Measurements from ENCODE around the gene UBE2O. TPM values are rescaled to one million over a fixed set of nuclear protein-coding genes. Genes with fewer than 3 reads are reported as not detected.

UBE2O gene
- total and polyA plus RNA-seq, 4 donors = 3.3 to 71.5 (median 9.2) TPM

GRCh38 chr17:76437467-76438402 is 15.2 kb downstream of the UBE2O start:
- Histone ChIP-seq H3K27me3 (ENCODE audit: control insufficient read depth in 4 of 4, insufficient read depth in 4 of 4, low read length in 3 of 4) (no peaks in the 10 kb centered on the region), H3K4me1 (ENCODE audit: control insufficient read depth in 4 of 4, insufficient read depth in 4 of 4, low read length in 3 of 4) (no peaks in the 10 kb centered on the region), H3K27ac (ENCODE audit: low read depth in 1 of 2, low read length in 2 of 2) (no peak overlapping the region), H3K36me3 (ENCODE audit: control insufficient read depth in 4 of 4, insufficient read depth in 3 of 4, low read depth in 1 of 4, low read length in 3 of 4) (peaks cover 0 to 2% (median 0%) of the 10 kb centered on the region in 4 donors), H3K9me3 (ENCODE audit: control insufficient read depth in 4 of 4, low read length in 3 of 4) (no peaks in the 10 kb centered on the region), H3K9ac (ENCODE audit: low read depth in 1 of 2, low read length in 2 of 2) (no peak overlapping the region), H3K4me3 (ENCODE audit: low read depth in 1 of 3, low read length in 3 of 3) (no peak overlapping the region)
- 83% methylated on average over 13 of the region's 13 CpGs for WGBS
- DNase-seq (ENCODE audit: low spot score) = no peak
- TF ChIP-seq RXRA (IDR thresholded peaks at IDR 0.05) (no peak), TAF1 (conservative IDR thresholded peaks at IDR 0.05) (no peak), NR2F2 (IDR thresholded peaks at IDR 0.05) (no peak), ZBTB33 (IDR thresholded peaks at IDR 0.05) (no peak), GABPA (IDR thresholded peaks at IDR 0.05 in 1 of 2, conservative IDR thresholded peaks at IDR 0.05 in 1 of 2) (no peak), FOXA1 (IDR thresholded peaks at IDR 0.05) (no peak), SP1 (IDR thresholded peaks at IDR 0.05) (no peak), HNF4G (IDR thresholded peaks at IDR 0.05) (no peak), YY1 (IDR thresholded peaks at IDR 0.05) (no peak), HNF4A (conservative IDR thresholded peaks at IDR 0.05) (no peak), FOXA2 (IDR thresholded peaks at IDR 0.05) (no peak)

GRCh38 chr17:76435751-76436150 is 17.2 kb downstream of the UBE2O start:
- Histone ChIP-seq H3K4me3 (ENCODE audit: low read depth in 1 of 3, low read length in 3 of 3) (no peak overlapping the region), H3K27me3 (ENCODE audit: control insufficient read depth in 4 of 4, insufficient read depth in 4 of 4, low read length in 3 of 4) (no peaks in the 10 kb centered on the region), H3K36me3 (ENCODE audit: control insufficient read depth in 4 of 4, insufficient read depth in 3 of 4, low read depth in 1 of 4, low read length in 3 of 4) (peaks cover 0 to 2% (median 0%) of the 10 kb centered on the region in 4 donors), H3K9me3 (ENCODE audit: control insufficient read depth in 4 of 4, low read length in 3 of 4) (no peaks in the 10 kb centered on the region), H3K4me1 (ENCODE audit: control insufficient read depth in 4 of 4, insufficient read depth in 4 of 4, low read length in 3 of 4) (no peaks in the 10 kb centered on the region), H3K9ac (ENCODE audit: low read depth in 1 of 2, low read length in 2 of 2) (no peak overlapping the region), H3K27ac (ENCODE audit: low read depth in 1 of 2, low read length in 2 of 2) (no peak overlapping the region)
- 98% methylated on average over 11 of the region's 11 CpGs for WGBS
- no peak for DNase-seq (ENCODE audit: low spot score)
- TF ChIP-seq MAX (IDR thresholded peaks at IDR 0.05) (no peak), REST (IDR thresholded peaks at IDR 0.05) (no peak), HNF4G (IDR thresholded peaks at IDR 0.05) (no peak), ZBTB33 (IDR thresholded peaks at IDR 0.05) (no peak), YY1 (IDR thresholded peaks at IDR 0.05) (no peak), TAF1 (conservative IDR thresholded peaks at IDR 0.05) (no peak), JUND (IDR thresholded peaks at IDR 0.05) (no peak), RXRA (IDR thresholded peaks at IDR 0.05) (no peak), ATF3 (IDR thresholded peaks at IDR 0.05) (no peak)

All from liver (tissue), 9 donors.